Measurements from ENCODE around the gene CTNNA3. TPM values are rescaled to one million over a fixed set of nuclear protein-coding genes. Genes with fewer than 3 reads are reported as not detected.

Gene CTNNA3
- total RNA-seq, 1 donor from 2014 or later = under 0.01 TPM

DNA sequence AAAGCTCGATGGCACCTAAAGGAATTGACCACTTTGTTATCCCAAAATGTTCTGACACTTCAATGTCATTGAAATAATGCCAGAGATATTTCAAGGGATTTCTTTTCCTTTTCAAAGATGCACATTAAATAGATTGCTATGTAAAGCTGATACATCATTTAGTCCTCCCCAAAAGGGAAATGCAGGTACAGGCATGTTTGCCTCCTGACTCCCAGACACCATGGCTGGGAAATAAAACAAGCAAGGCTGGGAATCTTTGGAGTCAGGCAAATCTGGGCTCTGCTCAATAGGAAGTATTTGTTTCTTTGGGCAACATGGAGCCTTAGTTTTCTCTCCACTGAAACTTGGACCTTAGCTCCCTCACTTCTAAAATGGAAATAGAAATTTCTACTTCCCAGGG lies 1000.9 kb downstream of the CTNNA3 start:
- TF ChIP-seq, protein P1, sequence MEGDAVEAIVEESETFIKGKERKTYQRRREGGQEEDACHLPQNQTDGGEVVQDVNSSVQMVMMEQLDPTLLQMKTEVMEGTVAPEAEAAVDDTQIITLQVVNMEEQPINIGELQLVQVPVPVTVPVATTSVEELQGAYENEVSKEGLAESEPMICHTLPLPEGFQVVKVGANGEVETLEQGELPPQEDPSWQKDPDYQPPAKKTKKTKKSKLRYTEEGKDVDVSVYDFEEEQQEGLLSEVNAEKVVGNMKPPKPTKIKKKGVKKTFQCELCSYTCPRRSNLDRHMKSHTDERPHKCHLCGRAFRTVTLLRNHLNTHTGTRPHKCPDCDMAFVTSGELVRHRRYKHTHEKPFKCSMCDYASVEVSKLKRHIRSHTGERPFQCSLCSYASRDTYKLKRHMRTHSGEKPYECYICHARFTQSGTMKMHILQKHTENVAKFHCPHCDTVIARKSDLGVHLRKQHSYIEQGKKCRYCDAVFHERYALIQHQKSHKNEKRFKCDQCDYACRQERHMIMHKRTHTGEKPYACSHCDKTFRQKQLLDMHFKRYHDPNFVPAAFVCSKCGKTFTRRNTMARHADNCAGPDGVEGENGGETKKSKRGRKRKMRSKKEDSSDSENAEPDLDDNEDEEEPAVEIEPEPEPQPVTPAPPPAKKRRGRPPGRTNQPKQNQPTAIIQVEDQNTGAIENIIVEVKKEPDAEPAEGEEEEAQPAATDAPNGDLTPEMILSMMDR (IDR thresholded peaks at IDR 0.05) = no peak
- Histone ChIP-seq H3K4me3 (no peak overlapping the region), H3K4me1 (no peaks in the 10 kb centered on the region), H3K9me3 (no peaks in the 10 kb centered on the region), H3K27ac (no peak overlapping the region), H3K36me3 (no peaks in the 10 kb centered on the region), H3K27me3 (no peaks in the 10 kb centered on the region)
- no peak for DNase-seq (ENCODE audit: low spot score in 2 of 2)
- intact Hi-C loops (cut with DNase I) = no loop called here

DNA sequence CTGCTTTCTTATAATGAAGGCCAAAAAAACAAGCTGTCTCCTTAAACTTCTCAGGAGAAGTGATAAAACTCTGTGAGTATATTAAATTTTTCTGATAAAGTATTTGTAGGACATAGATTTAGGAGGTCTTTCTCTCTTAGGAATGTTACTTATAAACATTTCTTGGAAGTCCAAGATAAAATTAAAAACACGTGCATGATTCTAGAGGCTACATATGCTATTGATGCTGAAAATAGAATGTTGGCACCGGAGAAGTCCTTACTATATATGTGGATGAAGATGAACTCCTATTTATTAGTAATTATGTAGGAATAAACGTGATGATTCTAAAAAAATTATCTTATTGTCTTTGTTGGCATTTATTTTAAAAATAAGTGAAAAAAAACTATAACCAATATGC lies 1011.4 kb downstream of the CTNNA3 start:
- no peaks in the 10 kb centered on the region for H3K4me1 ChIP-seq
- intact Hi-C loops (cut with DNase I) = no loop called here
- TF ChIP-seq, protein P1 (IDR thresholded peaks at IDR 0.05) = no peak
- H3K27me3 ChIP-seq = no peaks in the 10 kb centered on the region
- no peaks in the 10 kb centered on the region for H3K36me3 ChIP-seq
- no peak overlapping the region for H3K4me3 ChIP-seq
- no peaks in the 10 kb centered on the region for H3K9me3 ChIP-seq
- H3K27ac ChIP-seq = no peak overlapping the region
- no peak for DNase-seq (ENCODE audit: low spot score in 2 of 2)

DNA sequence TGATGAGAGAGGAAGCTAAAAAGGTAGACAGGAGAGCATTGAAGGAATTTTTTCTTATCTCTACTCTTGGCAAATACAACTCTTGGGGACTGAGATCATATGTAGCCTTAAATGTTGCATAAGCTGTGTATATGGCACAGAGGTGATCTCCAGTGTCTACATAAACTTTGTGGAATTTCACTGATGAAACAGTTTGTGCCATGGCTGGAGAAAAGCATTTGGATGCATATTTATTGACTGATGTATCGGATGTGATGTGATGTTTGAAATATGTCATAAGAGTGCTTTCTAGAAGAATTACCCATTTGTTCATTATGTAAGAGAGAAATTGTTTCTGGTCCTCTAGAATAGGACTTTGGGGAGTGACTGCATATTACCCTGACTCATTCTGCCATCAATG lies 1015.1 kb downstream of the CTNNA3 start:
- H3K4me3 ChIP-seq = no peak overlapping the region
- no peaks in the 10 kb centered on the region for H3K4me1 ChIP-seq

DNA sequence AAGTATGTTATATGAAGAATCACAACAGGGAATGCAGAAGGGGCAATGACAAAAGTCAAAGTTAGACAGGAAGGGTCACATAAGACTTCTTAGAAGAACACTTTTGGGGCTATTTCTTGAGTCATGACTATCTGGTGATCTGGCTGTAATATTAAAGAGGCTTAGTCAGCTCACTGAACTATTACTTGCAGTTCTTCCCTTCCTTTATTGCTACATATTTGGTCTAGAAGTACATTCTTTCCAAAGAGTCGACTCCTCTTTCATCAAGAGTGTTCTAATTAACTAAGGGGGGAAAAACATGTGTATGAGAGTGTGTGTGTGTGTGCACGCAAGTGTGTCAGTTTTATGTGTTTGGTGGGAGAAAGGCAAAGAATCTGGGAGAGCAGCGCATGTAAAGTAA lies 1017.5 kb downstream of the CTNNA3 start:
- Histone ChIP-seq H3K27me3 (no peaks in the 10 kb centered on the region), H3K27ac (no peak overlapping the region), H3K4me3 (no peak overlapping the region), H3K4me1 (no peaks in the 10 kb centered on the region), H3K36me3 (no peaks in the 10 kb centered on the region), H3K9me3 (no peaks in the 10 kb centered on the region)
- TF ChIP-seq, protein P1 (IDR thresholded peaks at IDR 0.05) = no peak
- no peak for DNase-seq (ENCODE audit: low spot score in 2 of 2)
- intact Hi-C loops (cut with DNase I) = no loop called here

More for the DNA sequence above, 1015.1 kb downstream of the CTNNA3 start:
- intact Hi-C loops (cut with DNase I) = no loop called here
- TF ChIP-seq, protein P1 (IDR thresholded peaks at IDR 0.05) = no peak
- no peaks in the 10 kb centered on the region for H3K27me3 ChIP-seq
- no peaks in the 10 kb centered on the region for H3K36me3 ChIP-seq
- DNase-seq (ENCODE audit: low spot score in 2 of 2) = no peak
- H3K9me3 ChIP-seq = no peaks in the 10 kb centered on the region
- H3K27ac ChIP-seq = no peak overlapping the region

DNA sequence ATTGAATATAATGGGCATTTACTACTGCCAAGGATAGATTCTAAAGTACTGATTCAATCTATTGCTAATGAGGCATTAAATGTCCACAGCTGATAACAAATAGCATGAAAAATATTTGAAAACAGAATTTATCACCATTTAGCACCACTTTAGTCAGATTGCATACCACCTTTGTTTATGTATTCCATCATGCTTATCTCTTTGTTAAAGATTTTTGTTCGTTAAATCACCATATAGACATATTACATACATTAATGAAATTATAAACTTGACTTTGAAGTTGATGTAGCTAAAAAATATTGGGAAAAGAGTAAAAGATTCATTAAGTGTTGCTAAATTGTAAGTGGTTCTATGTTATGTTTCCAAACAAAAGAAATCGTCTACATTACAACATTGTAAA lies 1022.9 kb downstream of the CTNNA3 start:
- TF ChIP-seq, protein P1 (IDR thresholded peaks at IDR 0.05) = no peak
- intact Hi-C loops (cut with DNase I) = no loop called here
- no peaks in the 10 kb centered on the region for H3K36me3 ChIP-seq
- no peak overlapping the region for H3K27ac ChIP-seq
- no peaks in the 10 kb centered on the region for H3K9me3 ChIP-seq
- no peak overlapping the region for H3K4me3 ChIP-seq
- no peaks in the 10 kb centered on the region for H3K27me3 ChIP-seq
- no peak for DNase-seq (ENCODE audit: low spot score in 2 of 2)
- no peaks in the 10 kb centered on the region for H3K4me1 ChIP-seq

DNA sequence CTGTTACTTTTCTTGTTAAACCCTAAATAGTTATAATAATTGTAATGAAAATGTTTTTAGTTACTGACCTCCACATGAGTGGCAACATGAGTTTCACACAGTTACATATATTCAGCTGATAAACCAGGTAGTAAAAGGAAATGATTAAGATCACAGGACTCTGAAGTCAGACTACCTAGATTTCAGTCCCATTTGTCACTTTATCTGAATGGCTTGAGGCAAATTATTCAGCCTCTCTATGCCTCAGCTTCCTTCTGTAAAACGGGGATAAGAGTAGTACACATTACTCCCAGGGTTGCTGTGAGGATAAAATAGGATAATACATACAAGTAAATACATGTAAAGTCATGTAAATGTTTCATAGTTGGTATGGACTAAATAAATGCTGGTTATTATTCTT lies 1024.4 kb downstream of the CTNNA3 start:
- H3K9me3 ChIP-seq = no peaks in the 10 kb centered on the region
- no peak overlapping the region for H3K4me3 ChIP-seq
- no peak for DNase-seq (ENCODE audit: low spot score in 2 of 2)
- H3K36me3 ChIP-seq = no peaks in the 10 kb centered on the region
- TF ChIP-seq, protein P1 (IDR thresholded peaks at IDR 0.05) = no peak
- intact Hi-C loops (cut with DNase I) = no loop called here
- no peak overlapping the region for H3K27ac ChIP-seq
- no peaks in the 10 kb centered on the region for H3K4me1 ChIP-seq
- no peaks in the 10 kb centered on the region for H3K27me3 ChIP-seq

Measured in ascending aorta (tissue), 2 donors.